ENCODE measurements around the gene LRIT2.
"Not testable (repeated sequence)": the region's sequence is repeated elsewhere in the genome, so short reads cannot be mapped to it uniquely, and the experiment has no call there.

Gene LRIT2

GRCh38 chr10:84205049-84205852 is 20.1 kb downstream of the LRIT2 start:
- peak; percentile 14 for DNase-seq

DNA sequence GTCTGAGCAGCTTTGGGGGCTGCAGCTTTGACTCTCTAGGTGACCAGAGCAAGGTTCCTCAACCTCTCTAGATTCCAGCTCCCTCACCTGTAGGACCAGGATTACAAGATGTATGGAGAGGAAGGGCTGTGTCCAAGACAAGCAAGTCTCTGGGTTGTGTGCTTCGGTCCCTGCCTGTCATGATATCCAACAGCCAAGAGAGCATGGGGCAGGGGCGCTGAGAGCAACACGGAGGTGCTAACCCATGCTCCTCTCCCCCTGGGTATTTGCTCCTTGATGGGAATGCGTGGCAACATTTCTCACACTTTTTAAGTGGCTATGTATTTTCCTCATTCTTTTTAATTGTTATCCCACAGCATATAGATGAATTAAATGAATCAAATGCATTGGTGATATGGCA is 20.7 kb downstream of the LRIT2 start:
- DNase-seq: no peak

GRCh38 chr10:84204122-84204521 is 21.2 kb downstream of the LRIT2 start:
- no peak for DNase-seq

- DNase-seq: no peak
These were observed 23.0 kb downstream of the LRIT2 start for GRCh38 chr10:84202349-84202748.

GRCh38 chr10:84201682-84202081 is 23.7 kb downstream of the LRIT2 start:
- no peak for DNase-seq

GRCh38 chr10:84201244-84201606 is 24.1 kb downstream of the LRIT2 start:
- DNase-seq: no peak

DNA sequence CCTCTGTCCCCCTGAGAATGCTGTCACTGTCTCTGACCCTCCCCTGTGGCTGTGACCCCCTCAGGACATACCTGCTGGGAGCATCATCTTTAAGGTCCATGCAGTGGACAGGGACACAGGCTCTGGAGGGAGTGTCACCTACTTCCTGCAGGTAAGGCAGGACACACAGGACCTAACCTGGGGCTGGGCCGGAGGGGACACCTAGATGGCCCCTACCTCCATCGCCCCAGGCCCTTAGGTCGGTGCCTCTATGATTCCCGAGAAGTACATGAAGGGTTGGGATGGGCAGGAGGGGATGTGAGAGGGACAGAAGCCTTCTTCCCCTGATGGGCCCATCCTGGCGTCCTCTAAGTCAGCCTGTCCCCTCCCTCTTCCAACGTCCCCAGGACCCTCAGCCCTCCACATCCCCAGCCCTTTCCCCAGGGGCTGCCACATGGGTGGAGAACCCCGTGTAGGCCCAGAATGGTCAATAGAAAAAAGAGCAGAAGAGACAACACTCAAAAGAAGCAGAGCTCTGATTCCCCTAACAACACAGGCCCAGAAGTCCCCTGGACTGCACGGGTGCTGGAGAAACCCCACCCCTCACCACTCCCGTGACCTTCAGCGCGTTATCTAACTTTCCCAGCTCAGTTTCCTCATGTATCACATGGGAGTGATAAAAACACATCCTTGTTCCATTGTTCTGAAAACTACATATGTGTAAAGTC is 24.7 kb downstream of the LRIT2 start:
- no peak for DNase-seq

- DNase-seq: no peak
These were observed 27.0 kb downstream of the LRIT2 start for GRCh38 chr10:84198206-84198915.

DNA sequence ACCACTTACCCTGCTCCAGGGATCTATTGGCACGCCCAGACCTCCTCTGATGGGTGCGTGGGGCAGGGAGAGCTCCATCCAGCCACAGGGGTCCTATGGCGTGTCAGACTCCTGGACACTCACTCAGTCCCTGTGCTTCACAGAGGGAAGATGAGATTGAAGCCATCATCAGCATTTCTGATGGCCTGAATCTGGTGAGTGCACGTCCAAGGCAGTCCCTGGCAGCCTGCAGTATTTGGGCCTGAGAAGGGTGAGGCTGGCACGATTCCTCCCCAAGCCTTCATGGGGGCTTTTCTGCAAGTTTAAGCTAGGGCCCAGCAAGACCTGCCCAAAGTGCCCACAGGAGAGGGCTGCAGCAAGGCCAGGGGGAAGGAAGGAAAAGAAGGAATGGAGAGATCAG is 27.7 kb downstream of the LRIT2 start:
- DNase-seq: no peak

DNA sequence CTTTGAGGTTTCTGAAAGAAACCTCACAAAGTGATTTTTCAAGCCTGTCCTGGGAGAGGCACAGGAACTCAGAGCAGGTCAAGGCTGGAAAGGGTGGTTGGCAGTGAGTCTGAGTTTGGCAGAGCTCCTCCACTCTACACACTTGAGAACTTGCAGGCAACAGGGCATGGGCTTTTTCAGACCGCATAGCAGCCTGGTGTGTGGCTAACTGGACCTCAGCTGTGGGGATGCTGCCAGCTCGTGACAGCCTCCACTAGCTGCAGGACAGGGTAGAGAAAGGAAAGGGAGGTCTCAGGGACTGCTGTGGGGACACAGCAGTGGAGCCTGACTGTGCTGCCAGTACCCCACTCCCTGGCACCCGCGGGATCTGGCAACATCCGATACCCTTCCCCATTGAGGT is 28.4 kb downstream of the LRIT2 start:
- no peak for DNase-seq

GRCh38 chr10:84196083-84196482 is 29.3 kb downstream of the LRIT2 start:
- no peak for DNase-seq

DNA sequence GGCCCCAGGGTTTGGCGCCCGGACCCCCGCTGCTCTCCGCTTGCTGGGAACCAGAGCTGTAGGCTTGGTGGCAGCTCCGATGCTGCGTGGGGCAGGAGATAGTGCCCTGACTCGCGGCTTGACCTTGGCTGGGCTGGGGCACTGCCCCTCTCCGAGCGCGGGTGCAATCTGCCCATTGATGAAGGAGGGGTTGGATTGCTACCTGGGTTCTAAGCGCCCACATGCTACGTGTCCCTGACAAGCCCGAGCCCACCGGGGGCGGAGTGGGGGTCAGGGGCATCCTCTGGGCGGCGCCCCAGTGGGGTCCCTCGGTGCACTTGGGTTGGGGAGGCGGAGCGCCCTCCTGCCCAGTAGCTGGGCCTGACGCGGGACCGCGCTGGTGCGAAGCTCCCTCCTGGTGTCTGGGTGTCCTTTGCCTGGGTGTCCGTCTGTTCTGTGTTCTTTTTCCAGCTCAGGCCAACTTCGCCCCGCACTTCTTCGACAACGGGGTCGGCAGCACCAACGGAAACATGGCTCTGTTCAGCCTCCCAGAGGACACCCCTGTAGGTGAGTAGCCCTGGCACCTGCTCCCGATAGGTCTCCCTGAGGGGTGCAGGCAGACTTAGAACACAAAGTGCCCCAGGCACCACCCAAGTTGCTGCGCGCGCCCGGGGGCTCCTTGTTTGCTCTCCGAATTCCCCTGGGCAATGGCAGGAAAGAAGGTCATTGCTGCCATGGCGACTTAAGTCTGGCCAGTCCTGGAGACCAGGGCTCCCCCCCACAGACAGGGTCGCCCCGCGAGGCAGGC is 30.1 kb downstream of the LRIT2 start:
- no peak for DNase-seq

- DNase-seq: no peak
These were observed 30.8 kb downstream of the LRIT2 start, which contains the start of gene CDHR1 for GRCh38 chr10:84194424-84195043. TSS of gene CDHR1 (plus strand) at chr10:84194537. CDS start at chr10:84194761, 224 bp downstream.

- no peak for DNase-seq
These were observed 31.4 kb downstream of the LRIT2 start for GRCh38 chr10:84193846-84194423.

DNA sequence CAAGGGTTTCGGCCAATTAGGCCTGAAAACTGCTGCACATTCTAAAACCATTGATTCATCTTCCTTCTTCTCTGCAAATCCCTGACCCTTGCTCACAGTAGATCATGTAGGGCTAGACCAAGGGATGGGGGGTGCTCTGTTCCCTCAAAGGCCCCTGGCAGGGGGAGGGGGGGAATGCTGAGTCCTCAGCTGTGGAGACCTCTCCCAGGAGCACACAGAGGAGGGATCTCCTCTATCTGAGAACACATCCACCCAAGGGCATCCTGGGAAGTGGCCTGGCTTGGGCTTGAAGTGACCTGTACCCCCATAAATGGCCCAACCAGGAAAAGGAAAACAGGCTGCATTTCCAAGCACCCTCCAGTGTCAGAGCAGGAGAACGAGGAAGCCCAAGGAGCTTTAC is 32.0 kb downstream of the LRIT2 start:
- no peak for DNase-seq

DNA sequence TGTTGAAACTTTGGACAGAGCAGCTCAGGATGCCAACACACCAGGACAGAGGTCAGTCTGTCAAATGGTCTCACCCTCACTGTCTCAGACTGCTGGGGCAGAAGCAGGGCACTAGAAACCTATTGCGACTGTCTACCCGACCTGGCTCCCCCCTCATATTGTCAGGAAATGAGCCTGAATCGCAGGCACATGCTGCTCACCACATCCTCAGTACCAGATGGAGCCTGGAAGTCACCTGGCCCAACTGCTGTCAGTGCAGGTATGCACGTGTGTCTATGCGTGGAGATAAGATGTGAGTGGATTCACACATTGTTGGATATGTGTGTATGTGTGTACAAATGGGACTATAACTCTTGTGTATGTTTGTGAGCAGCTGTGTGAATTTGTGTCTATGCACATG is 34.2 kb downstream of the LRIT2 start:
- DNase-seq: no peak

DNA sequence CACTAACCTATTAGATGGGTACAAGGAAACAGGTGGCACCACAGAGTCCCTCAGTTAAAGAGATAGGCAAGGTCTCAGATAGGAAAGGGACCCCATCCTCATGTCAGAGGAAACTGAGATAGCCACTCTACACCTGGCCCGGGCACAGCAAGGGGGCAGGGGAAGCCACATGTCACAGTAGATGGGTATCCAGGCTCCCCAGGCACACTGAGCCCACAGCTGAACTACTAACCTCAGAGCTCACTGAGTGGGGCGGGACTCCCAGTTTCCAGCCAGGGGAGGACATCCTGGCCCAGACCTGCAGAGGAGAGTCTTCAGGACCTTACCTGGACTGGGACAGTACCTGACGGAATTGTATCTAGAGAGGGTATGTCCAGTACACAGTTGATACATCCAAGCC is 34.7 kb downstream of the LRIT2 start:
- no peak for DNase-seq

DNA sequence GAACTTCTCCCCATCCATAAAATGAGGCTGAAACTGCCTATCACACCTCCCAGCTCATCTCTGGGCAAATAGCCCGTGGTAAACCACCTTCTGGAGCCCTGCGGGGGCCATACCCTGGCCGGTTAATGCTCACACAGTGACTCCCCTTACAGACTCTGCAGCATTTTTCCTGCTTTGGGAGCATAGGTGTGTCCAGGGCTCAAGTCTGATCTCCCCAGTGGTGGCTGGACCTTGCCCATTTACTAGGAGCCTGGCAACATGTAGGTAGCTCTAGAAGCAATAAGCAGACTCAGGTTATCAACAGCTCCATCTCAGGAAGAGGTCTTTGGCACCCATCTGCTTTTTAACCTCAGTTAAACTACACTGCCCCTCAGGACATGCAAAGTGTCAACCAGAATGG is 36.5 kb downstream of the LRIT2 start:
- DNase-seq: no peak

DNA sequence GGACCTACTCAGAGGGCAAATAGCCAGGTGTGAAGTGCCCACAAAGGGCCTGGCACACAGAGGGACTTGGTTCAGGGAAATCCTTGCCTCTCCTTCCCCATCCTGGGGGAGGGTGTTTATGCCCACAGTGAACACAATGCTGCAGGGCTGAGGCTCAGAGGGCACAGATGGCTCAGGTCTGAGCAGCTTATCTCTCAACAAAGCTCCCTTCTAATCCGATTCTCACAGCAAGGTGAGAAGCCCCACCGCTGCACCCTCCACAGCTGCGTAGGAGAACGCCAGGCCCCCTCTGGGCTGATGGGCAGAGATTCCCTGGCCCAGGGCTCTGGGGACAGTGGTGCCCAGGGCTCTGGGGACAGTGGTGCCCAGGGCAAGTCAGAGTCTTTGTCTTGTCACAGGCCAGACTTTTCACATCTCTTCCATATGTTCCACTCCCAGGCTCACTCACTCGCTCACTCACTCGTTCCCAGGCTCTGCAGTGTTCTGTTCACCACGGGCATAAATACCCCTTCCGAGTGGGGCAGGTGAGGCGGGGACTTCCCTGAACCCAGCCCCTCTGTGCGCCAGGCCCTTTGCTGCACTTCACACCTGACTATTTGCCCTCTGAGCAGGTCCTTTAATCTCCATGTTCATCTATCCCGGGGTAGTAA is 39.7 kb downstream of the LRIT2 start:
- DNase-seq: no peak

GRCh38 chr10:84184517-84184916 is 40.8 kb downstream of the LRIT2 start:
- no peak for DNase-seq

- no peak for DNase-seq
These were observed 43.7 kb downstream of the LRIT2 start for GRCh38 chr10:84181631-84182030.

- not testable (repeated sequence) for DNase-seq
These were observed 45.0 kb downstream of the LRIT2 start for GRCh38 chr10:84180386-84180785.

Data from NCI-H2227 treated with DMSO at 0.1 percent for 48 hours (cell line).